ENCODE measurements around the gene AGFG1.

The AGFG1 gene

GRCh38 chr2:227451655-227451992, 20.3 kb upstream of the AGFG1 start:
- in situ Hi-C loops (cut with HindIII; ENCODE audit: low sequenced_read_pairs), result no loop called here
- TF ChIP-seq CTCF (IDR thresholded peaks at IDR 0.05; ENCODE audit: low read depth, low read length, missing control alignments), result no peak
- no peak overlapping the region for H3K4me3 ChIP-seq (ENCODE audit: low read depth, low read length)
- DNase-seq (ENCODE audit: low read depth), result no peak

GRCh38 chr2:227453810-227454209, 18.1 kb upstream of the AGFG1 start:
- TF ChIP-seq CTCF (IDR thresholded peaks at IDR 0.05; ENCODE audit: low read depth, low read length, missing control alignments), result no peak
- no peak for DNase-seq (ENCODE audit: low read depth)
- no peak overlapping the region for H3K4me3 ChIP-seq (ENCODE audit: low read depth, low read length)
- in situ Hi-C loops (cut with HindIII; ENCODE audit: low sequenced_read_pairs), result no loop called here

- DNase-seq (ENCODE audit: low read depth), result no peak
- no peak for TF ChIP-seq CTCF (IDR thresholded peaks at IDR 0.05; ENCODE audit: low read depth, low read length, missing control alignments)
- H3K4me3 ChIP-seq (ENCODE audit: low read depth, low read length), result no peak overlapping the region
- in situ Hi-C loops (cut with HindIII; ENCODE audit: low sequenced_read_pairs), result no loop called here
Observed at GRCh38 chr2:227454323-227454860, 17.6 kb upstream of the AGFG1 start.

- no peak for DNase-seq (ENCODE audit: low read depth)
- in situ Hi-C loops (cut with HindIII; ENCODE audit: low sequenced_read_pairs), result no loop called here
- no peak overlapping the region for H3K4me3 ChIP-seq (ENCODE audit: low read depth, low read length)
Observed at GRCh38 chr2:227455200-227455599, 16.8 kb upstream of the AGFG1 start.

GRCh38 chr2:227456102-227456501, 15.9 kb upstream of the AGFG1 start:
- in situ Hi-C loops (cut with HindIII; ENCODE audit: low sequenced_read_pairs), result no loop called here

More at GRCh38 chr2:227455200-227455599, 16.8 kb upstream of the AGFG1 start:
- TF ChIP-seq CTCF (IDR thresholded peaks at IDR 0.05; ENCODE audit: low read depth, low read length, missing control alignments), result no peak

GRCh38 chr2:227456772-227457171, 15.2 kb upstream of the AGFG1 start:
- no peak overlapping the region for H3K4me3 ChIP-seq (ENCODE audit: low read depth, low read length)
- in situ Hi-C loops (cut with HindIII; ENCODE audit: low sequenced_read_pairs), result no loop called here
- TF ChIP-seq CTCF (IDR thresholded peaks at IDR 0.05; ENCODE audit: low read depth, low read length, missing control alignments), result no peak
- no peak for DNase-seq (ENCODE audit: low read depth)

More at GRCh38 chr2:227456102-227456501, 15.9 kb upstream of the AGFG1 start:
- TF ChIP-seq CTCF (IDR thresholded peaks at IDR 0.05; ENCODE audit: low read depth, low read length, missing control alignments), result no peak
- H3K4me3 ChIP-seq (ENCODE audit: low read depth, low read length), result no peak overlapping the region
- no peak for DNase-seq (ENCODE audit: low read depth)

GRCh38 chr2:227460070-227460485, 11.9 kb upstream of the AGFG1 start:
- in situ Hi-C loops (cut with HindIII; ENCODE audit: low sequenced_read_pairs), result no loop called here
- H3K4me3 ChIP-seq (ENCODE audit: low read depth, low read length), result no peak overlapping the region
- TF ChIP-seq CTCF (IDR thresholded peaks at IDR 0.05; ENCODE audit: low read depth, low read length, missing control alignments), result no peak
- peak; percentile 29 for DNase-seq (ENCODE audit: low read depth)

Measured in astrocyte of the cerebellum (primary cell).